GM23248 (cell line): Measurements from ENCODE around the gene XKR8.

Source experiments
- EZH2 ChIP-seq: fragments of 200-600 bp; sonication (generic); IDR thresholded peaks from 2 replicates; pipeline ENCODE4 v1.6.1; 2018; ENCODE audit warnings: antibody characterized with exemption, mild to moderate bottlenecking; ENCODE audit not compliant: insufficient read depth, poor library complexity, severe bottlenecking
- EZH2phosphoT487 ChIP-seq: fragments of 200-600 bp; sonication (generic); IDR thresholded peaks from 2 replicates; pipeline ENCODE4 v1.6.1; 2018; ENCODE audit warnings: antibody characterized with exemption, moderate library complexity, mild to moderate bottlenecking, low read depth; ENCODE audit not compliant: insufficient read depth

DNA sequence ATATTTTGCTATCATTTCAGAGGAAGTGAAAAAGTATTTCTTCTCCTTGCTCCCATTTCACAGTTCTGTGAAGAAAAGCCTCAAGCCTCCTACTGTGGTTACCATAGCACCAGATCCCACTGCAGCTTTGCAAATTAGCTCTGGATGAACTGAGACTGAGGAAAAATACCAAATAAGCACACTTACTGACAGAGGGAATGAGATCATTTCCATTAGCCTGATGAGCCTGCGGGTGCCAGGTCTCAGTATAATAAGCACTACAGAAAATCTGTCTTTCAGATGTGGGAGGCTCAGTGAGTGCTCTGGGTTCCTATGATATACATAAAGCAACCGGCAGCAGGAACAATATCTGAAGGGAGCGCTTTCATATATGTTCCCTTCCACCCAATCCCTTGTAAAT lies 21.4 kb downstream of the XKR8 start:
- TF ChIP-seq EZH2phosphoT487 = no peak
- TF ChIP-seq EZH2 = no peak
